ENCODE data around the gene CELSR1.

CELSR1 gene

GRCh38 chr22:46478083-46478551, 59.3 kb downstream of the CELSR1 start:
- Histone ChIP-seq H3K79me2 (ENCODE audit: low read length) (no peaks in the 10 kb centered on the region), H3K27me3 (replicated peaks; ENCODE audit: insufficient read depth, low read length) (peaks cover 42% of the 10 kb centered on the region), H3K27ac (ENCODE audit: low read length) (no peak overlapping the region), H3K4me2 (ENCODE audit: low read depth, low read length) (no peak overlapping the region), H3F3A (ENCODE audit: insufficient read depth, low read length) (no peaks in the 10 kb centered on the region), H3K9ac (ENCODE audit: low read length) (no peak overlapping the region), H2AFZ (ENCODE audit: low read length) (no peak overlapping the region), H3K4me3 (ENCODE audit: low read length) (no peak overlapping the region), H3K4me1 (ENCODE audit: low read length) (no peaks in the 10 kb centered on the region), H3K9me3 (replicated peaks; ENCODE audit: insufficient read depth, low read length) (no peaks in the 10 kb centered on the region), H3K9me2 (replicated peaks; ENCODE audit: insufficient read depth, low read length) (no peaks in the 10 kb centered on the region), H4K20me1 (ENCODE audit: insufficient read depth, low read length) (no peaks in the 10 kb centered on the region), H3K36me3 (replicated peaks; ENCODE audit: insufficient read depth, low read length) (no peaks in the 10 kb centered on the region)
- no peak for DNase-seq
- TF ChIP-seq EZH2 (optimal IDR thresholded peaks at IDR 0.05; ENCODE audit: low read depth, low read length) (no peak), CTCF (IDR thresholded peaks at IDR 0.05; ENCODE audit: low read length) (no peak), EZH2phosphoT487 (IDR thresholded peaks at IDR 0.05; ENCODE audit: low read length) (no peak)

- no peak overlapping the region for H2AFZ ChIP-seq (ENCODE audit: low read length)
- H4K20me1 ChIP-seq (ENCODE audit: insufficient read depth, low read length): no peaks in the 10 kb centered on the region
- no peaks in the 10 kb centered on the region for H3K4me1 ChIP-seq (ENCODE audit: low read length)
- no peaks in the 10 kb centered on the region for H3K9me3 ChIP-seq (replicated peaks; ENCODE audit: insufficient read depth, low read length)
- no peak for TF ChIP-seq CTCF (IDR thresholded peaks at IDR 0.05; ENCODE audit: low read length)
- no peak for TF ChIP-seq EZH2 (optimal IDR thresholded peaks at IDR 0.05; ENCODE audit: low read depth, low read length)
- no peak for TF ChIP-seq EZH2phosphoT487 (IDR thresholded peaks at IDR 0.05; ENCODE audit: low read length)
- no peak overlapping the region for H3K9ac ChIP-seq (ENCODE audit: low read length)
- H3K4me2 ChIP-seq (ENCODE audit: low read depth, low read length): no peak overlapping the region
- H3K79me2 ChIP-seq (ENCODE audit: low read length): no peaks in the 10 kb centered on the region
- no peak overlapping the region for H3K4me3 ChIP-seq (ENCODE audit: low read length)
- no peak overlapping the region for H3K27ac ChIP-seq (ENCODE audit: low read length)
- no peaks in the 10 kb centered on the region for H3K36me3 ChIP-seq (replicated peaks; ENCODE audit: insufficient read depth, low read length)
- peaks cover 56% of the 10 kb centered on the region for H3K27me3 ChIP-seq (replicated peaks; ENCODE audit: insufficient read depth, low read length)
- no peaks in the 10 kb centered on the region for H3K9me2 ChIP-seq (replicated peaks; ENCODE audit: insufficient read depth, low read length)
- no peaks in the 10 kb centered on the region for H3F3A ChIP-seq (ENCODE audit: insufficient read depth, low read length)
- no peak for DNase-seq
Measured at GRCh38 chr22:46476547-46476941, 60.9 kb downstream of the CELSR1 start.

GRCh38 chr22:46473896-46474557, 63.4 kb downstream of the CELSR1 start:
- Histone ChIP-seq H3K9me2 (replicated peaks; ENCODE audit: insufficient read depth, low read length) (no peaks in the 10 kb centered on the region), H3K27ac (ENCODE audit: low read length) (no peak overlapping the region), H4K20me1 (ENCODE audit: insufficient read depth, low read length) (no peaks in the 10 kb centered on the region), H3K27me3 (replicated peaks; ENCODE audit: insufficient read depth, low read length) (peaks cover 59% of the 10 kb centered on the region), H3K36me3 (replicated peaks; ENCODE audit: insufficient read depth, low read length) (no peaks in the 10 kb centered on the region), H3K4me1 (ENCODE audit: low read length) (no peaks in the 10 kb centered on the region), H3K4me3 (ENCODE audit: low read length) (no peak overlapping the region), H3K9ac (ENCODE audit: low read length) (no peak overlapping the region), H3K4me2 (ENCODE audit: low read depth, low read length) (no peak overlapping the region), H3F3A (ENCODE audit: insufficient read depth, low read length) (no peaks in the 10 kb centered on the region), H3K9me3 (replicated peaks; ENCODE audit: insufficient read depth, low read length) (no peaks in the 10 kb centered on the region), H2AFZ (ENCODE audit: low read length) (no peak overlapping the region), H3K79me2 (ENCODE audit: low read length) (no peaks in the 10 kb centered on the region)
- TF ChIP-seq EZH2 (optimal IDR thresholded peaks at IDR 0.05; ENCODE audit: low read depth, low read length) (no peak), EZH2phosphoT487 (IDR thresholded peaks at IDR 0.05; ENCODE audit: low read length) (no peak), CTCF (IDR thresholded peaks at IDR 0.05; ENCODE audit: low read length) (no peak)
- DNase-seq: no peak
